K562 (cell line): ENCODE data around the gene XBP1. TPM values are rescaled to one million over a fixed set of nuclear protein-coding genes. Genes with fewer than 3 reads are reported as not detected.

ENCODE experiments used
- CREB3 ChIP-seq: fragments of 450-650 bp; conservative IDR thresholded peaks from 2 replicates; pipeline ENCODE4 v1.6.1; 2016; ENCODE audit warnings: missing genetic modification characterization, low read depth, mild to moderate bottlenecking, missing compliant biosample characterization, moderate library complexity
- HMGN3 ChIP-seq: IDR thresholded peaks from 2 replicates; pipeline ENCODE4 v1.6.1; 2011; ENCODE audit warnings: borderline replicate concordance, low read depth, mild to moderate bottlenecking, mixed read lengths, low read length; ENCODE audit not compliant: insufficient read length; ENCODE audit errors: extremely low read depth
- IRF2 ChIP-seq: sonication (generic); formaldehyde crosslinking; IDR thresholded peaks from 2 replicates; pipeline ENCODE4 v1.8.1; 2022; ENCODE audit warnings: mild to moderate bottlenecking, missing genetic modification reagents
- KLF1 ChIP-seq: fragments of 450-650 bp; IDR thresholded peaks from 2 replicates; pipeline ENCODE4 v1.6.1; 2016; ENCODE audit warnings: missing genetic modification characterization, missing compliant biosample characterization
- NFRKB ChIP-seq: fragments of 450-650 bp; IDR thresholded peaks from 2 replicates; pipeline ENCODE4 v1.6.1; 2016; ENCODE audit warnings: low read depth
- POLR2A ChIP-seq: fragments of 450-650 bp; conservative IDR thresholded peaks from 2 replicates; pipeline ENCODE4 v1.6.1; 2016
- PREB ChIP-seq: sonication (generic); formaldehyde crosslinking; IDR thresholded peaks from 2 replicates; pipeline ENCODE4 v1.8.1; 2023; ENCODE audit warnings: mild to moderate bottlenecking, missing genetic modification reagents
- RAD51 ChIP-seq: fragments of 450-650 bp; IDR thresholded peaks from 2 replicates; pipeline ENCODE4 v1.7.1; 2016; ENCODE audit warnings: low read depth, mild to moderate bottlenecking, borderline replicate concordance
- SMAD4 ChIP-seq: fragments of 250-450 bp; sonication (Bioruptor Pico); conservative IDR thresholded peaks from 2 replicates; pipeline ENCODE4 v1.8.0; 2021; ENCODE audit warnings: inconsistent platforms, mild to moderate bottlenecking, moderate library complexity
- TEAD4 ChIP-seq, 2 experiments: sonication (generic) in 1 of 2; formaldehyde crosslinking in 1 of 2; IDR thresholded peaks; 2 replicates each; pipeline versions ENCODE4 v1.6.1 to v1.8.0; 2012 to 2022; ENCODE audit warnings: borderline replicate concordance in 1 of 2, inconsistent platforms in 1 of 2, low read length in 1 of 2, mild to moderate bottlenecking in 1 of 2, missing genetic modification reagents in 1 of 2
- ZMIZ1 ChIP-seq, 2 experiments: fragments of 150-350 bp in 1 of 2; IDR thresholded peaks; 2 replicates each; pipeline ENCODE4 v1.6.1; 2012 to 2016; ENCODE audit warnings: low read depth in 2 of 2, low read length in 2 of 2, mild to moderate bottlenecking in 1 of 2, moderate library complexity in 1 of 2
- ZNF121 ChIP-seq: sonication (generic); formaldehyde crosslinking; conservative IDR thresholded peaks from 2 replicates; pipeline ENCODE4 v1.8.0; 2022; ENCODE audit warnings: missing genetic modification reagents
- polyA plus RNA-seq, 8 experiments: library from polyadenylated mRNA; depleted of rRNA in 4 of 8; stranded (reverse) in 5 of 8; unstranded in 3 of 8; fragments of >200 nt; fragmentation: Nextera tagmentation in 2 of 8; fragmentation: Illumina TruSeq in 1 of 8; extraction: Ambion mirVana in 2 of 8; extraction: Trizol in 1 of 8; gene quantifications; 2 replicates each; pipeline versions ENCODE4 v1.2.1 to v1.2.3, GENCODE V29; 2011 to 2014; ENCODE audit warnings: inconsistent platforms in 1 of 8, missing spikeins in 1 of 8
- total RNA-seq, 7 experiments: library from RNA; depleted of rRNA in 6 of 7; stranded (reverse); fragments of >200 nt in 6 of 7; fragmentation: Illumina TruSeq in 2 of 7; extraction: Trizol in 2 of 7; gene quantifications; 2 replicates each; pipeline versions ENCODE4 v1.2.1 to v1.2.3, GENCODE V29; 2011 to 2021; ENCODE audit warnings: low replicate concordance in 1 of 7

Gene XBP1
- total and polyA plus RNA-seq, 9 of the 15 experiments (the other 6 are each of a cell fraction or from before 2014, with no cell fraction given): 25.0 to 218 (median 94.6) TPM

- TF ChIP-seq CREB3 (tag) (no peak), SMAD4 (peak; percentile 44; the same call in 1 of the 2 replicates), POLR2A (peak; percentile 41; the same call in 1 of the 2 replicates), HMGN3 (no peak), TEAD4 (IDR thresholded peaks at IDR 0.05; ENCODE audit: low read length) (no peak), TEAD4 (CRISPR knock-in tag; IDR thresholded peaks at IDR 0.05; ENCODE audit: borderline replicate concordance) (no peak), PREB (no peak), IRF2 (no peak), KLF1 (tag) (no peak), RAD51 (0 out of 2 replicates have a peak, but pooled peaks have one; percentile 29), ZNF121 (no peak), NFRKB (peak; percentile 32; the same call in 1 of the 2 replicates), ZMIZ1 (IDR thresholded peaks at IDR 0.05; ENCODE audit: low read depth in 2 of 2, low read length in 2 of 2) (no peak)
Measured at GRCh38 chr22:28801845-28802594, 1.7 kb upstream of the XBP1 start (continued).
